Measurements from ENCODE around the gene TMEM151B.
"Not testable (repeated sequence)": the region's sequence is repeated elsewhere in the genome, so short reads cannot be mapped to it uniquely, and the experiment has no call there.

Gene TMEM151B

DNA sequence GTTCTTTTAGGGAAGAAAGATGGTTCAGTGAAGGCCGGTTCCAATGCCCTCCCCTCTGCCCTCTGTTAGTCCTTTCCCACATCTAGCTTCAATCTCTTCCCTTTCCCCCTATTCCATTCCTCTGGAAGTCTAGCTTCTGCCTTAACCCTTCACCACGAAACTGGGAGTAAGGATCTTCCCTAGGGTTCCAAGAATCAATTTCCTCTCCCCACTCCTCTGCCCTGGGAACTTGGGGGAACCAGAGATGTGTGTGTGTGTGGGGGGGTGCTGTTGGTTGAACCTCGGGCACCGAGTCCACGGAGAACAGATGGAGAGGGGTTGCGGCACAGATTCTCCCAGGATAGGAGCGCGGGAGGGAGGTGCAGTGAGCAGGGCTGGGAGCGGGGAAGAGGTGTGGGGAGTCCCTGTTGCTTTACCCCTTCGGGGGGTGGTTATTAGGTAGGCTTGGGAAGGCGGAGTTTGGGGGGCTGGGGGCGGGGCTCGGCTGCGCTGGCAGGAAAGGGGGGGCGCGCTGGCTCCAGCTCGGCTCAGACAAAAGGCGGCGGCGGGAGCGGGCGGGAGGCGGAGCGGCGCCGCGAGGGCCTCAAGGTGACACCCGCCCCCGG, at the start of gene TMEM151B:
TSS of gene TMEM151B (plus strand) at position 530 of the 605 bp plus-strand sequence. CDS start 293 bp downstream, outside the sequence.
- DNase-seq, result no peak

DNA sequence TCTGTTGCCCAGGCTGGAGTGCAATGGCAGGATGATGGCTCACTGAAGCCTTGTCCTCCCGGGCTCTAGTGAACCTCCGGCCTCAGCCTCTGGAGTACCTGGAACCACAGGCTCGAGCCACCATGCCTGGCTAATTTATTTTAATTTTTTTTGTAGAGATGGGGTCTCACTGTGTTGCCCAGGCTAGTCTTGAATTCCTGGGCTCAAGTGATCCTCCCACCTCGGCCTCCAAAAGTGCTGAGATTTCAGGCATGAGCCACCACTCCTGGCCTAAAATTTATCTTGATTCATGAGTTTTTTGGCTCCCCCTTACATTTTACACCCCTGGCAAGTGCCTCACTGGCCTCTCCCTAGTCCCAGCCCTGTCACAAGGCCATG, 49.3 kb upstream of the TMEM151B start:
- no peak for DNase-seq

DNA sequence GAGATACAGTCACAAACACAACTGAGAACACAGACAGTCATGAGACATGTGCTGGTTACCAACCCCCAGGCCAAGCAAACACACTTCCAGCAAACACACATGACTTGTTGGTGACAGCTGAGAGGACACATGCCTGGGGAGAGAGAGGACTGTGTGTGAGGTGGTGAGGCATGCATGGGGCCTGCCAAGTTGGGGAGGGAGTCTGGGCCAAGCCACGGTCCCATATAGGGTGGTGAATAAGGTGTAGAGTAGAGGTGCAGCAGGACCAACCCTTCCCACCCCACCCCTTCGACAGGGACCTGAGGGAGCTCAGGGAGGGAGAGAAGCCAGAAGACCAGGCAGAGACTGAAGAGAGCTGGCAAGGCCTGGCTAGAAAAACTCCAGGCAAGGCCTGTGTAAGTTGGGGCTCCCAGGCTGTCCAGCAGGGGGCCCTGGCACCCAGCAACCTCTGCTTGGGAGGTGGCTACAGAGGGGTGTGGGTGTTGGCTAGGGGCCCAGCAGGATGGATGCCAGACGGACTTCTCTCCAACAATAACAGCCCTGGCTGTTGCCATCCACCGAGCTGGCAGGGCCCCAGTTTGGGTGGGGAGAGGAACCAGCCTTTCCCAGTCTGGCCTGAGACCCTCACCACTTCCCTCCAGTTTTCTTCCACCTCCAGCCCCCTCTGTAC, 48.8 kb upstream of the TMEM151B start:
- peak; percentile 66 for DNase-seq

DNA sequence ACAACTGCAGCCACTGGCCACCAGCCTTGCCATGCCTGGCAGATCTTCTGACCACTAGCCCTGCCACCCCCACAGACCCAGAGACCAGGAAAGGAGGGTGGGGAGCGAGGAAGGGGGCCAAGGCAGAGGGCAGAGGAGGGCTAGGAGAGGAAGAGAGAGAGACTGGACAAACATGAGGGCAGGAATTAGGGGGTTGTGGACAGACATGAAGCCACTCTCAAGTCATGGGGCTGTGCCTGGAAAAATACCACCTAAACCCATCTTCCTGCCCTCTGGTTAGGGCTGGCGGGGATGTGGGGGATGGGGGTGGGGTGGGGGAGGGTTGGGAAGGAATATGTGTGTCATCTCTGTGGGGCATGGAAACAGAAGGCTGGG, 48.3 kb upstream of the TMEM151B start:
- DNase-seq, result no peak

DNA sequence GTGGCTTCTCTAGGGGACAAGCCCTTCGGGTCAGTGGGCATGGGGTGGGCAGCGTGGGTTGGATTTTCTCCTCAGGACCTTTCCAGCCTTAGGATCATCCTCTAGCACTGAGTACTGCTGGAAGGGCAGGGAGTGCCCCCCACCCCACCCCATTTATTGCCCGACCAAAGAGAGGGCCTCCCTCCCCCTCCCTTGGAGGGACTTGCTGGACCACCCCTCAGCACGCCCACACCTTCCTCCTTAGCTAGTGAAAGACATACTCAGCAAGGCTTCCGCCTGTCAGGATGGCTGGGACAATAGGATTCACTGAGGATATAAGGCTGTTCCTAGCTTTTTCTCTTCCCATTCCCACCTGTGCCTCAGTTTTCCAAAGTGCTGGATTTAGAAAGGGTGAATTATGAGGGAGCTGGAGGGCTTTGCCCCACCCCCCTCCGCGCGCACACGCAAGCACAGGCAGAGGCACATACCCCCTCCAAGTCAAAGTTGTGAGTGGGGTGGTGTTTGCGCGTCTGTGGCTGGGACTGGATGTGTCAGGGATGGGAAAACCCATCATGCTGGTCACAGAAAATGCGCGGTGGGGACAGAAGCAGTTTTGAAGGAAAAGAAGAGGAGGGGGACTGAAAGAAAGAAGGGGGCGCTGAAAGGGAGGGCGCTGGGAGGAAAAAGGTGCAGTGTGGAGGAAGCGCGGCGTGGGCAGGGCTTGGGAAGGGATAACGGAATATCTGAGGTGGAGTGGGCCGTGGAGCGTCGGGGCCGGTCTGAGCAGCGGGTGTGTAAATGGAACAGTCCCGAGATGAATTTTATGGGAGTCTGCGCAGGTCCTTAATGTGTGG, 47.5 kb upstream of the TMEM151B start:
- no peak for DNase-seq

DNA sequence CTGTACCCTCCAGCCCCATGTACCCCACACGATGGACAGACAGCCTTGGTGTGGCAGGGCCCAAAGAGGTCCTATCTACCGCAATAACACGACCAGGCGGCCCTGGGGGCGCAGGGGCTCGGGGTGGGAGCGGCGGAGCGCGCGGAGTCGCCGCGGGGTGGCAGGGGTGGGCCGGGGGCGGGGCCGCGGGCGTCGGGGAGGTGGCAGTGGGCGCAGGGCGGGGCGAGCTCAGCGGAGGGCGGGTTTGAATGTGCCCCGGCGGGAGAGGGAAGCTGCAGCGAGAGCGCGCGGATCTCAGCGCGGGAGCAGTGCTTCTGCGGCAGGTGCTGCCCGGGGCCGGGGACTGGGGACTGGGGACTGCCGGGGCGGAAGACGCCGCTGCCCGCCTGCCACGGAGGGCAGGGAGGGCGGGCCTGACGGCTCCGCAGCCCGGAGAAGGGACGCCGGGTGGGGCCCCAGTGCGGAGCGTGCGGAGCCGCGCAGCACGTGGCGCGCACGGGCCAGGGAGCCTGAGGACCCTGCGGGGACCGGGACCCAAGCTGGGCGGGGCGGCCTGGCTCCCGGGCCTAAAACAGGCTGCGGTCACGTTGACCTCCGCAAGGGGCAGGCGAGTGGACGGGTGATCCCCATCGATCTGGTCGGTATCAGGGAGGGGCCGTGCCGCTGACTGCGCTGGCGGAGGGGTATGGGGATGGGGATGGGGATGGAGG, 46.8 kb upstream of the TMEM151B start, which contains the start of gene SLC29A1:
TSS of gene SLC29A1 (plus strand) at position 277 of the 710 bp plus-strand sequence. CDS start 3,719 bp downstream, outside the sequence.
- DNase-seq, result peak; percentile 81

DNA sequence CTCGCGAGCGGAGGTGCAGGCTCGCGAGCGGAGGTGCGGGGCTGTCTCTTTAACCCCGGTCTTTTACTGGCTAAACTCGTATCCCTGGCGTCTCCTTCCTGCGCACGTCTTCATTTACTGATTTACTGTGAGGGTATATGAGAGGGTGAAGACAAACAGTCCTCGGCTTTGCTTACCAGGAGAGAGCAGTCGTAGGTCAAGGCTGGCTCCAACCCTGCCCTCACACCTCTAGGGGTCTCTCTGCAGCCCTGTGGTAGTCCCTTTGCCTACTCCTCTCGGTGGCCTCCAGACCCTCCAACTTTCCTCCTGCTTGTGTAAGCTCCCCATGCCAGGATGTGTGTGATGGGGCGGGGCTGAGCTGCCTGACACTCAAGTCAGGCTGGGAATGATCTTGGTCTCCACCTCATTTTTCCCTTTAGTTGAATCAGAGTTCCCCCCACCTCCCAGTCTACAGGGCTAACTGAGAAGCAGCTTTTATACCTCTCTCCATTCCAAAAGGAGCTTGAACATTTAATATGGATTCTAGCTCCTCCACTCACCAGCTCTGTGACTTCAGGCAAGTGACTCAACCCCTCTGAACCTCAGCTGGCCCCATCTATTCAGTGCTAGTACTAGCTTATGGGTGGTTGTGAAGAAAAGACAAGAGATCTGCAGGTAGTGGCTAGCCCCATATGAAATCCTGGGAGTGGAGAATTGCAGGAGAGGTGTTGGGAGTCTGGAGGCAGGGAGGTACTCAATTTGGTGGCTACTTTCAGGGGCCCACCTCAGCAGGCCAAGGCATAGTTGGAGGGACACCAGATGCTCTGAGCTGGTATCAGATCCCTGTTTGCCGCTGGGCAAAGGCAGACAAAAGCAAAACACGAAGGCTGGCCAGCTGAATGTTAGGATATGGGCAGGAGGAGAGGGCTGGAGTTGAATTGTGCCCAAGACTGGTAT, 46.0 kb upstream of the TMEM151B start:
- no peak for DNase-seq

DNA sequence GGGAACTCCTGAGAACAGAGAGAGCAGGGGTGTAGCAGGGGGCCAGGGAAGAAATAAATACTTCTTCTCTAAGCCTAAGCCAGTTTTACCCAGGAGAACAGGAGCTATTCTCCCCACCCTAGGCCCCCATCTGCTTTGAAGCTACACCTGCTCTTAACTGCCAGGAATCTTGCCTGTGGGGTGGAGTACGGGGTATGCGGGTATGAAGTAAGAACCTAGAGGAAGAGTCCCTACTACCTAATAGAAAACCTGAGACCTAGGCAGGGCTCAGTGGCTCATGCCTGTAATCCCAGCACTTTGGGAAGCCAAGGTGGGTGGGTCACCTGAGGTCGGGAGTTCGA, 45.3 kb upstream of the TMEM151B start:
- DNase-seq, result no peak

DNA sequence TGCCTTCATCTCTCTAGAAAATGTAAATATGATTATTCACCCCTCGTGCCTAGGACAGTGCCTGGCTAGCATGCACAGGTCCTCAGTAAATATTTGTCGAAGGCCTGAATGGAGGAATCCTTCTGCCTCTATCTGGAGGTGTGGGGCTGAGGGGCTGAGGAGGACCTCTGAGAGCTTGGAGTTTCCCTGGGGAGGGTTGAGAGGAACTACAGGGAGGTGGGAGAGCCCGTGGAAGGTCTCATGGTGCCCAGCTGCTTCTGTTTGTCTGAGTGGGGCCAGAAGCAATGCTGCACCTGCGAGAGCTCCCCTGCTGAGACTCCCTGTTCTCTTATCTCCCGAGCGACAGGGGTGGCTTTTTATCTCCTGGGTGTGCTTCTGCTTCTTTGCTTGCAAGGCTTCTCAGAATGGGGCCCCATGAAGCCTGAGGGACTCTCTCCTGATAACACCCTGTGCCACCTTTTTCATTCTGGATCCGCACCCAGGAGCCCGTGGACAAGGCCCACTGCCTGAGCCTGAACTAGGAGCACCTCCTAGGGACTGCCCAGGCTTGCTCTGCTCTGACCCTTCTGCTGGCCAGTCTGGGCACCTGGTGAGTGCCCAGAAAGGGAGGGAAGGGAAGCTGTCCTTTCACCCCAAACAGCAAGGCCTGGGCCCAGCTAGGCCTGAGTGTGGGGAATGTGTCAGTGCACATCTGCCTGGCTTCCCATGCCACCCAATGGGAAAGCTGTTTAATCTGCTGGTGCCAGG, 44.5 kb upstream of the TMEM151B start:
- DNase-seq, result no peak

DNA sequence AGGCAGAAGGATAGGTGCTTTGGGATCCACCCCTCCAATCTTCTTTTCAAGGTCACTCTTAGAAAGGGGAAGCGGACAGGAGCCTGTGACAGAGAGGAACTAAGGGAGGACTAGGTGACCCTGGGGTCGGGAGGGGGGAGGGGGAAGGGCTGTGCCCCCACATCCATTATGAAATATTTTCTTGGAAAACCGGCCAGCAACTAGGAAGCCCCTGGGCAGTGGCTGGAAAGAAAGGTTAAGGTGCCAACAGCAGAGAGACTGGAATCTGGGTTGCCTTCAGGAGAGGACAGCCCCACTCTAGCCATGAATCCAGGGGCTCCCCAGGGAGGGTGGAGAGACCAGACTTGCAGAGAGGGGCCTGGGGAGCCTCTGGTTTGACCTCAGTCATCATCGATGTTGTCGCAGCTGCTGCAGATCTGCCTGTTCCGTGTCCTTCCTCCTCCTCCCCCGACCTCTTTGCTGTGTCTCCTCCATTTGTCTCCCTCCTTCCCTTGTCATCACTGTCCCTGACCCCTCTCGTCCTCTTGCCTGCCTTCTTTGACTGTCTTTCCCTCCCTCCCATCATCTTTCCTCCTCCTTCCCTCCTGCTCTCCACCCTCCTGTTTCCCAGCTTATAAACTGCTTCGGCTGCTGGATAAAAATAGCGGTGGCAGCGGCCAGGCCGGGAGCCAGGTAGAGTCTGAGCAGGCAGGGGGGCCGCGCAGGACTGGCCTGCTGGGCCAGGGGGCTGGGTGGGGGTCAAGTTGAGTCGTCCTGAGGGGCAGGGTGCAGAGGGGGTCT, 43.7 kb upstream of the TMEM151B start:
- no peak for DNase-seq

DNA sequence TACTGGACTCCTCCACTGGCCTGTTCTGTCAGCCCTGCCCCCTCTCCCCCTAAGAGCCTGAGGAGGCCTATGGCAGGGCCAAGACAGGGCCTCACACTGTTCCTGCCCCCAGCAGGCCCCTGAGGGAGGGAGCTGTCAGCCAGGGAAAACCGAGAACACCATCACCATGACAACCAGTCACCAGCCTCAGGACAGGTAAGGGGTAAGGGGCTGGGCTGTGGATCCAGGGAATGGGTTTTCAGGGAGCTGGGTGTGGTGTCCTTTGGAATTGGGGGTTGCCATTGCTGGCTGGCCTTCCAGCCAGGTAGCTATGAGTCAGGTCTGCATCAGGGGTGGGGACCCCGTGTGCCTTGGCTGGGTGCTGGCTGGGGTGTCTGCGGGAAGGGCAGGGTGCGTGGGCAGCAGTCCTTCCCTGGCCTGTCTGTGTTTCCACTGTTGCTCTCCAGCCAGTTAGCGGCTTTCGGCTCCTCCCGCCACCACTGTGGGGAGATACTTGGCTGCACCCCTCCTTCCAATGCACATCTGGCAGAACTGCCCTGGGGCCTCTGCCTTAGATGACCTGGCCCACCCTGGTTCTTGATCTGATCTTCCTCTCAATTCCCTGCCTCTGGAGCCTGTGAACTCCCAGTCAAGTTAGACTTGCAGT, 43.0 kb upstream of the TMEM151B start:
- no peak for DNase-seq

DNA sequence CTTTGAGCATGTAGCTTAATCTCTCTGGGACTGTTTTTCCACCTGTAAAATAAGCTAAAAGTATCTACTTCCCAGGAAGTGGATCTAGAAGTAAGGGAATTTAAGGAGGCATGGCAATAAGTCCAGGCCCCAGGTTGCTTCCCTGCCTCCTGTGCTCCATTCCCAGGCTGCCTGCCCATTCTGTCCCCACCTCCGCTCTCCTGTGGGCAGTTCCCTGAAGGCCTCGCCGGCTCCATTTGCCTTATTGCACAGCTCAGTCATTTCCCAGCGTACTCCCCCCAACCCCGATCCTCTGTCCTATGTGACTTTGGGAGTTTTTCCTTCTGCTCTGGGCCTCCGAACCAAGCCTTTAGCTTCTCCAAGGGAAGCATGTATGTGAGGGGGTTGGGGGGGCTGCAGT, 42.2 kb upstream of the TMEM151B start:
- no peak for DNase-seq

DNA sequence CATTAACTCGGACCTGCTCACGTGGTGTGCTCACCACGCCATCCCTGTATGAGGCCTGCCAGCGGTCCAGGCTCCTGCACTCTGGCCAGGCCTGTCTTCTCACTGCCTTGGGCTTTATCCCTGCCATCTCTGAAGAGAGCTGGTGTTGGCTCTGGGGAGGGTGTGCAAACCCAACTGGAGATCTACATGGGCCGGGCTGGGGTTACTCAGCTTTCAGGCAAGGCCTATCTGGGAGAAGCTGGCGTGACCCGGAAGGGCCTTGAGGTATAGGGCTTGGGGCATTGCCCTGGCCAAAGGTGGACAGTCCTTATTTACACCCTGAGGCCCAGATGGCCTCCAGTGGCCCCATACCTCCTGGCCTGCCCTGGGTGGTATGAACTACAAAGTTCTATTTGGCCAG, 41.8 kb upstream of the TMEM151B start:
- DNase-seq, result no peak

DNA sequence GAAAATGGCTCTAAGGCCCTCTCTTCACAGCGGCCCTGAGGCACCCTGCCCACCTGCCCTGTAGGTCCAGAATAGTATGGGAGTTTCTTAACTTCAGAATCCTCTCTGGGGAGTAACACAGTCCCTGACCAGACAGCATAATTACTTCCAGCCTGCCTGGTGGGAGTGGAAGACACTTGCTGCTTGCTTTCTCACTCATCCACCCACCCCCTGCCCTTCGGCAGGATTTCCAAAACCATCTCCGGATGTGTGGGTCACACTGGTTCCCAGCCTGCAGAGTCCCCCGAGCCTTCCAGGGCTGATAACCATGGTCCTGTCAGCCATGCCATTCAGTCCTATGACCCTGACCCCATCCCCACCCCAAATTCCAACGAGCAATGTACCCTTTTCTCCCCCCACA, 41.4 kb upstream of the TMEM151B start:
- DNase-seq, result no peak

DNA sequence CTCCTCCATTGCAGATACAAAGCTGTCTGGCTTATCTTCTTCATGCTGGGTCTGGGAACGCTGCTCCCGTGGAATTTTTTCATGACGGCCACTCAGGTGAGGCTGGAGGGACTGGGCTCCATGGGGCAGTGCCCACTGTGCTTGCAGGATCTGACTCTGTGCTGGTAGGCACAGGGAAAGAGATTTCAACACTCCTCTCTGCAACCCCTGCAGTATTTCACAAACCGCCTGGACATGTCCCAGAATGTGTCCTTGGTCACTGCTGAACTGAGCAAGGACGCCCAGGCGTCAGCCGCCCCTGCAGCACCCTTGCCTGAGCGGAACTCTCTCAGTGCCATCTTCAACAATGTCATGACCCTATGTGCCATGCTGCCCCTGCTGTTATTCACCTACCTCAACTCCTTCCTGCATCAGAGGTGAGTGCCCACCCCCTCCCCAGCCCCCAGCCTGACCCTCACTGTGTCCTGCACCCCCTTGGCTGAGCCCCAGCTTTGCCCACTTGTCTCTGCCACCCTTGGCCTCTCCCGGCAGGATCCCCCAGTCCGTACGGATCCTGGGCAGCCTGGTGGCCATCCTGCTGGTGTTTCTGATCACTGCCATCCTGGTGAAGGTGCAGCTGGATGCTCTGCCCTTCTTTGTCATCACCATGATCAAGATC, 40.7 kb upstream of the TMEM151B start:
- DNase-seq, result no peak

DNA sequence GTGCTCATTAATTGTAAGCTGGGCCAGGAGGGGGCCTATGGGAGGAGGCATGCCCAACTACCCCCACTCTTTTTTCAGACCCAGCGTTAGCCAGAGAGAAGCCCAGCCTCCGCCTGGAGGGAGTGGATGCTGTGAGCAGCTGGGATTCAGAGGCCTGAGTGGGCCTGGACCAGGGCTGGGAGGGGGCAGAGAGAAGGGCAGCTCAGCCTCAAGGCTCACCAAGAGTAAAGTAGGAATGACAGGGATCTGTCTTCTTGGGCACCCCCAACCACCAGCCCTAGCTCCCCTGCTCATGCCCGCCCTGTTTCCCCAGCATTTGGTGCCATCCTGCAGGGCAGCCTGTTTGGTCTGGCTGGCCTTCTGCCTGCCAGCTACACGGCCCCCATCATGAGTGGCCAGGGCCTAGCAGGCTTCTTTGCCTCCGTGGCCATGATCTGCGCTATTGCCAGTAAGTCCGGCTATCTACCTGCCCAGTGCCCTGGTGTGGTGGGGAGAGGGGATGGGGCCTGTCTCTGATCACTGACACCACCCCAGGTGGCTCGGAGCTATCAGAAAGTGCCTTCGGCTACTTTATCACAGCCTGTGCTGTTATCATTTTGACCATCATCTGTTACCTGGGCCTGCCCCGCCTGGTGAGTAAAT, 40.1 kb upstream of the TMEM151B start:
- DNase-seq, result no peak

DNA sequence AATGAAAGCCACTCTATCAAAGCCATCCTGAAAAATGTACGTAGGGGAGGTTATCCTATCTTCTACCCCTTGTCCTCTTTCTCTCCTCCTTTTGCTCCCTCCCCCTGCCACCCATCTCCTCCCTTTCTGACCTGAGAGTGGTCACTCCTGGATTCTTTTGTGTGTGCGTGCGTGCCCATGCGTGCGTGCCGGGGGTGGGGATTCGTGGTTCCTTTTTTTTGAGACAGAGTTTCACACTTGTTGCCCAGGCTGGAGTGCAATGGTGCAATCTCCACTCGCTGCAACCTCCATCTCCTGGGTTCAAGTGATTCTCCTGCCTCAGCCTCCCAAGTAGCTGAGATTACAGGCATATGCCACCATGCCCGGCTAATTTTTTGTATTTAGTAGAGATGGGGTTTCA, 38.8 kb upstream of the TMEM151B start:
- DNase-seq, result not testable (repeated sequence)

DNA sequence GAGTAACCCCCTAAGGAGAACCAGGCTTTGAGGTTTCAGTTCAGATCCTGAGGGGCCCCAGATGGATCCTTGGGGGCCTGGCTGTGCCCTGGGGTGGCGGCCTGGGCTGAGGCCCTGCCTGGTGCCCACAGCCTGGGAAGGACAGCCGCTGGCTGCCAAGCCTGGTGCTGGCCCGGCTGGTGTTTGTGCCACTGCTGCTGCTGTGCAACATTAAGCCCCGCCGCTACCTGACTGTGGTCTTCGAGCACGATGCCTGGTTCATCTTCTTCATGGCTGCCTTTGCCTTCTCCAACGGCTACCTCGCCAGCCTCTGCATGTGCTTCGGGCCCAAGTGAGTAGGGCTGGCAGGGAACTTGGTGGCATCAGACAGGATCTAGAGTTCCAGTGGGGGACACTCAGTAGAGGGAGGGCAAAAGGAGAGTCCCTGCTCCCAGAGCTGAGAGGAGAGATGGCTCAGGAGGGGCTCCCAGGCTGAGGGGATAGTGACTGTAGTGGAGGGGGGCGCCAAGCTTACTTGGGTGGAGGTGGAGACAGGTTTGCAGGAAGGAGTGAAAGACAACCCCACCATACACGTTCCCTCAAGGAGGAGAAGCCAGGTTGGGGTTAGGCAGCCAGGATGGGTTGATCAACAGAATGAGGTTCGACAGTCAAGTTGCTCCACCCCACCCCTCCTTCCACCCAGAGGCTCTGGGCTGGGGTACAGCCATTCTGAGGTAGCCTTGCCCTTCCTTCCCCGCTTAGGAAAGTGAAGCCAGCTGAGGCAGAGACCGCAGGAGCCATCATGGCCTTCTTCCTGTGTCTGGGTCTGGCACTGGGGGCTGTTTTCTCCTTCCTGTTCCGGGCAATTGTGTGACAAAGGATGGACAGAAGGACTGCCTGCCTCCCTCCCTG, 37.3 kb upstream of the TMEM151B start:
- DNase-seq, result no peak

Data from activated effector memory CD4-positive, alpha-beta T cell treated with Interleukin-2 at 50 U/mL for 16 hours (primary cell).